Endothelial cell of umbilical vein (primary cell): ENCODE measurements around the gene PRRT1B. TPM values are rescaled to one million over a fixed set of nuclear protein-coding genes. Genes with fewer than 3 reads are reported as not detected.

ENCODE experiments used
- BruUV-seq: library from RNA; stranded (reverse); fragments of 400-500 nt; replicated peaks from 2 replicates; lab custom pipeline; 2021; lab: Mats Ljungman, UMichigan
- CTCF ChIA-PET: fragments of 300-600, 350-600 bp; sonication (Branson Sonifier 250); formaldehyde crosslinking; loops from one replicate; lab custom pipeline; 2021; ENCODE audit warnings: antibody characterized with exemption, inconsistent platforms; lab: Charles Lee
- POLR2A ChIA-PET: fragments of 300-600, 350-600 bp; sonication (Branson Sonifier 250); formaldehyde crosslinking; loops from one replicate; lab custom pipeline; 2021; ENCODE audit warnings: antibody characterized with exemption, inconsistent platforms; lab: Charles Lee
- DNase-seq: peaks from one replicate; pipeline ENCODE4 v3.0.0-alpha.2; 2011; ENCODE audit warnings: low read depth, low spot score
- FAIRE-seq: peaks from 2 replicates; lab custom pipeline; 2011; peaks lifted over from hg19 to GRCh38; lab: Jason Lieb, UNC
- H2AFZ ChIP-seq: 2 replicates; pipeline ENCODE4 v1.6.0; 2012; ENCODE audit warnings: low read depth, low read length, control low read depth, inconsistent platforms
- H3K27ac ChIP-seq: 2 replicates; pipeline ENCODE4 v1.5.1; 2011; ENCODE audit warnings: low read depth, mild to moderate bottlenecking, control low read depth, low read length, moderate library complexity; ENCODE audit not compliant: insufficient read depth
- H3K27me3 ChIP-seq, 2 experiments: 2 replicates each; pipeline versions ENCODE4 v1.6.0 to v1.6.1; 2011; ENCODE audit warnings: low read length in 2 of 2, mixed read lengths in 1 of 2; ENCODE audit not compliant: control insufficient read depth in 2 of 2, insufficient read depth in 2 of 2
- H3K36me3 ChIP-seq, 2 experiments: 2 replicates in 1 of 2; 3 replicates in 1 of 2; pipeline ENCODE4 v1.5.1; 2011; ENCODE audit warnings: low read length in 2 of 2, mild to moderate bottlenecking in 1 of 2, moderate library complexity in 1 of 2; ENCODE audit not compliant: control insufficient read depth in 2 of 2, insufficient read depth in 2 of 2; ENCODE audit errors: extremely low read depth in 1 of 2
- H3K4me1 ChIP-seq: 3 replicates; pipeline ENCODE4 v1.5.1; 2011; ENCODE audit warnings: mild to moderate bottlenecking, low read length; ENCODE audit not compliant: control insufficient read depth, insufficient read depth; ENCODE audit errors: extremely low read depth
- H3K4me2 ChIP-seq: 2 replicates; pipeline ENCODE4 v1.6.1; 2011; ENCODE audit warnings: low read length, control low read depth, mixed read lengths; ENCODE audit not compliant: insufficient read depth
- H3K4me3 ChIP-seq, 3 experiments: fragments of 200-600 bp in 1 of 3; sonication (generic), shearing (Covaris generic) in 1 of 3; replicated peaks in 1 of 3; 2 replicates each; pipeline ENCODE4 v1.5.1; 2011 to 2016; ENCODE audit warnings: control low read depth in 3 of 3, low read length in 3 of 3, mild to moderate bottlenecking in 2 of 3, inconsistent platforms in 1 of 3, low read depth in 1 of 3, moderate library complexity in 1 of 3; ENCODE audit not compliant: insufficient read depth in 1 of 3
- H3K79me2 ChIP-seq: 2 replicates; pipeline ENCODE4 v1.6.0; 2012; ENCODE audit warnings: low read length, inconsistent platforms; ENCODE audit not compliant: control insufficient read depth, insufficient read depth
- H3K9ac ChIP-seq: replicated peaks from 2 replicates; pipeline ENCODE3; 2011; ENCODE audit warnings: low read length, control low read depth; ENCODE audit not compliant: insufficient read depth; ENCODE audit errors: extremely low read depth
- H3K9me1 ChIP-seq: replicated peaks from 3 replicates; pipeline ENCODE4 v1.6.0; 2011; ENCODE audit warnings: mild to moderate bottlenecking, low read length; ENCODE audit not compliant: control insufficient read depth, insufficient read depth; ENCODE audit errors: extremely low read depth
- H3K9me3 ChIP-seq: replicated peaks from 2 replicates; pipeline ENCODE4 v1.5.1; 2012; ENCODE audit warnings: low read length, inconsistent platforms; ENCODE audit not compliant: control insufficient read depth, insufficient read depth
- H4K20me1 ChIP-seq: replicated peaks from 2 replicates; pipeline ENCODE3; 2011; ENCODE audit warnings: mild to moderate bottlenecking, low read length; ENCODE audit not compliant: control insufficient read depth, insufficient read depth; ENCODE audit errors: extremely low read depth
- CTCF ChIP-seq, 2 donors: IDR thresholded peaks; 1 replicate in 1 of 2; 2 replicates in 1 of 2; pipeline ENCODE4 v1.5.1; 2011; ENCODE audit warnings: low read length in 2 of 2, mild to moderate bottlenecking in 2 of 2, moderate library complexity in 2 of 2, control low read depth in 1 of 2, inconsistent platforms in 1 of 2, low read depth in 1 of 2; ENCODE audit not compliant: insufficient read depth in 1 of 2; ENCODE audit errors: extremely low read depth in 1 of 2
- EZH2 ChIP-seq: IDR thresholded peaks from 2 replicates; pipeline ENCODE4 v1.6.1; 2012; ENCODE audit warnings: borderline replicate concordance, low read depth, mild to moderate bottlenecking, moderate library complexity, low read length, inconsistent platforms; ENCODE audit not compliant: severe bottlenecking
- FOS ChIP-seq: IDR thresholded peaks from 2 replicates; pipeline ENCODE4 v1.6.1; 2011; ENCODE audit warnings: mild to moderate bottlenecking, low read length, moderate library complexity, borderline replicate concordance; ENCODE audit not compliant: insufficient read depth
- GATA2 ChIP-seq: IDR thresholded peaks from 2 replicates; pipeline ENCODE4 v1.7.0; 2011; ENCODE audit warnings: low read depth, mild to moderate bottlenecking, moderate library complexity, mixed read lengths, low read length; ENCODE audit not compliant: insufficient read length, insufficient read depth
- JUN ChIP-seq: IDR thresholded peaks from 2 replicates; pipeline ENCODE4 v1.6.1; 2011; ENCODE audit warnings: borderline replicate concordance, low read depth; ENCODE audit not compliant: insufficient read length, insufficient read depth
- MYC ChIP-seq: IDR thresholded peaks from one replicate; pipeline ENCODE4 v1.6.1; 2011; ENCODE audit warnings: mild to moderate bottlenecking, low read depth, low read length
- POLR2A ChIP-seq: IDR thresholded peaks from 2 replicates; pipeline ENCODE4 v1.6.1; 2012; ENCODE audit warnings: low read depth, mild to moderate bottlenecking, control low read depth, low read length
- POLR2AphosphoS5 ChIP-seq: IDR thresholded peaks from 2 replicates; pipeline ENCODE4 v1.6.1; 2012; ENCODE audit warnings: low read depth, mild to moderate bottlenecking, control low read depth, low read length, moderate library complexity; ENCODE audit not compliant: insufficient read depth
- dilution Hi-C: fragments of 300-500 bp; cut with MboI; formaldehyde crosslinking; loops from one replicate; pipeline ENCODE4 v1.15.0; 2019; ENCODE audit warnings: low sequenced_read_pairs; ENCODE audit not compliant: extremely low pct_ligation_motif_present
- intact Hi-C: fragments of 100-400 bp; cut with micrococcal nuclease; formaldehyde crosslinking; loops from one replicate; pipeline ENCODE4 v1.10.0; 2022
- polyA plus RNA-seq, 4 experiments: library from polyadenylated mRNA; depleted of rRNA in 3 of 4; stranded (reverse) in 3 of 4; unstranded in 1 of 4; fragments of >200 nt; gene quantifications; 2 replicates each; pipeline versions ENCODE4 v1.2.1 to v1.2.3, GENCODE V29; 2011 to 2012; ENCODE audit warnings: missing spikeins in 1 of 4
- total RNA-seq: library from RNA; stranded (reverse); gene quantifications from 2 replicates; pipeline ENCODE4 v1.2.3, GENCODE V29; 2021
- TF ChIP-seq, protein P1 (sequence below): IDR thresholded peaks from 2 replicates; pipeline ENCODE4 v1.6.1; 2011; ENCODE audit not compliant: insufficient read depth, insufficient read length

PRRT1B gene
- total and polyA plus RNA-seq, 2 donors (not counting 3 experiments of a cell fraction or from before 2014, with no cell fraction given): not detected

DNA sequence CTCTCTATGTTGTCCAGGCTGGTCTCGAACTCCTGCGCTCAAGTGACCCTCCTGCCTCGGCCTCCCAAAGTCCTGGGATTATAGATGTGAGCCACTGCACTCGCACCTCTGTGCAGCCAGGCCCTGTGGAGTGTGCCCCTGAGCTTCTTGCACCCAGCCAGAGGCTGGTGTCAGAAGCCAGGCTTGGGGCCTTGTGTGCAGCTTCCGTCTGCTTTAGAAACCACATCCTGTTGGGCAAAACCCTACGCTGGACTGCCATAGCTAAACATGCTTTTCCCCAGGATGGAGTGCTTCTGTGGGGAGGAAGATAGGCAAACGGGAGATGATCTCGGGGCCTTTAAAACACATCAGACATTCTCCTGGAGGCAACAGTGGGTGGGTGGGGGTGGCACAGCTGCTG is 40.1 kb downstream of the PRRT1B start:
- FAIRE-seq (no peak), DNase-seq (no peak)
- Histone ChIP-seq H3K36me3 (peaks cover 14 to 60% of the 10 kb centered on the region in 2 experiments), H3K27me3 (no peaks in the 10 kb centered on the region), H3K4me2 (no peak overlapping the region), H3K27ac (no peak overlapping the region), H3K4me1 (no peaks in the 10 kb centered on the region), H3K79me2 (no peaks in the 10 kb centered on the region), H3K4me3 (no peak overlapping the region), H3K9me3 (no peaks in the 10 kb centered on the region), H4K20me1 (no peaks in the 10 kb centered on the region), H3K9ac (no peak overlapping the region), H3K9me1 (no peaks in the 10 kb centered on the region), H2AFZ (no peak overlapping the region)
- TF ChIP-seq POLR2A: no peak
- TF ChIP-seq GATA2: no peak
- TF ChIP-seq, protein P1, sequence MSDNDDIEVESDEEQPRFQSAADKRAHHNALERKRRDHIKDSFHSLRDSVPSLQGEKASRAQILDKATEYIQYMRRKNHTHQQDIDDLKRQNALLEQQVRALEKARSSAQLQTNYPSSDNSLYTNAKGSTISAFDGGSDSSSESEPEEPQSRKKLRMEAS: no peak
- no peak for TF ChIP-seq JUN
- no peak for TF ChIP-seq CTCF (IDR thresholded peaks at IDR 0.05; ENCODE audit: extremely low read depth in 1 of 2, insufficient read depth in 1 of 2, low read depth in 1 of 2, low read length in 2 of 2)
- TF ChIP-seq EZH2: no peak
- no peak for TF ChIP-seq MYC
- no peak for TF ChIP-seq POLR2AphosphoS5
- no peak for TF ChIP-seq FOS
- intact Hi-C loops (loop anchor here (10.0 kb wide), 1 partner anchor 51 kb away; the partner anchor contains the start of gene UCK1), dilution Hi-C loops (no loop called here)
- no TSS peak for BruUV-seq
- ChIA-PET POLR2A (no interaction called here), CTCF (interaction anchor here (0.5 to 1.4 kb wide), 4 partner anchors 154 to 358 kb away, joined by 3 to 7 read pairs (median 3); partner anchors contain the start of gene RAPGEF1)
